H1 (cell line): ENCODE data around the gene NR2E1. TPM values are rescaled to one million over a fixed set of nuclear protein-coding genes. Genes with fewer than 3 reads are reported as not detected.

Source experiments
- CTCF ChIA-PET: fragments of 300-600 bp; sonication (Branson Sonifier 250); formaldehyde crosslinking; loops from one replicate; lab custom pipeline; 2021; ENCODE audit not compliant: partially characterized antibody; lab: Charles Lee
- POLR2A ChIA-PET: fragments of 300-600 bp; sonication (Branson Sonifier 250); formaldehyde crosslinking; loops from one replicate; lab custom pipeline; 2021; ENCODE audit warnings: inconsistent platforms; ENCODE audit not compliant: partially characterized antibody; lab: Charles Lee
- DNase-seq, 2 experiments: peaks; one replicate each; pipeline versions ENCODE4 v3.0.0 to v3.0.0-alpha.2; 2010 to 2022; ENCODE audit warnings: low spot score in 2 of 2, low read depth in 1 of 2, mixed read lengths in 1 of 2
- FAIRE-seq: peaks from 2 replicates; lab custom pipeline; 2011; peaks lifted over from hg19 to GRCh38; lab: Jason Lieb, UNC
- H2AFZ ChIP-seq: 2 replicates; pipeline ENCODE4 v1.8.1; 2012; ENCODE audit warnings: low read length, inconsistent platforms
- H2AK5ac ChIP-seq: 2 replicates; pipeline ENCODE4 v1.6.1; 2013; ENCODE audit warnings: low read depth, low read length
- H2BK120ac ChIP-seq: replicated peaks from 2 replicates; pipeline ENCODE3; 2013; ENCODE audit warnings: low read depth, low read length, inconsistent platforms
- H2BK12ac ChIP-seq: 2 replicates; pipeline ENCODE4 v1.6.1; 2013; ENCODE audit warnings: low read depth, low read length
- H2BK15ac ChIP-seq: 2 replicates; pipeline ENCODE4 v1.6.1; 2013; ENCODE audit warnings: low read length
- H2BK20ac ChIP-seq: 2 replicates; pipeline ENCODE4 v1.6.1; 2013; ENCODE audit warnings: low read length
- H2BK5ac ChIP-seq: 2 replicates; pipeline ENCODE4 v1.6.1; 2013; ENCODE audit warnings: low read depth, low read length
- H3K14ac ChIP-seq: 2 replicates; pipeline ENCODE4 v1.6.1; 2013; ENCODE audit warnings: inconsistent platforms; ENCODE audit not compliant: insufficient read length
- H3K18ac ChIP-seq: 2 replicates; pipeline ENCODE4 v1.6.1; 2013; ENCODE audit warnings: low read length; ENCODE audit errors: extremely low read depth
- H3K23ac ChIP-seq: 2 replicates; pipeline ENCODE4 v1.6.1; 2013; ENCODE audit warnings: inconsistent platforms; ENCODE audit not compliant: insufficient read length
- H3K23me2 ChIP-seq: 2 replicates; pipeline ENCODE4 v1.6.1; 2013; ENCODE audit warnings: low read depth, low read length
- H3K27ac ChIP-seq: 2 replicates; pipeline ENCODE4 v1.6.1; 2011; ENCODE audit warnings: low read depth, low read length, inconsistent platforms
- H3K27me3 ChIP-seq, 4 experiments: replicated peaks in 1 of 4; 1 replicate in 1 of 4; 2 replicates in 3 of 4; pipeline versions ENCODE4 v1.6.1 to v1.8.1; 2011 to 2013; ENCODE audit warnings: low read length in 3 of 4, mild to moderate bottlenecking in 3 of 4, inconsistent platforms in 2 of 4, mixed read lengths in 2 of 4, moderate library complexity in 1 of 4; ENCODE audit not compliant: control insufficient read depth in 3 of 4, insufficient read depth in 3 of 4; ENCODE audit errors: extremely low read depth in 1 of 4
- H3K36me3 ChIP-seq, 4 experiments: 2 replicates each; pipeline versions ENCODE4 v1.6.1 to v1.8.1; 2011 to 2013; ENCODE audit warnings: mild to moderate bottlenecking in 4 of 4, low read length in 3 of 4, moderate library complexity in 2 of 4, control low read depth in 1 of 4, inconsistent platforms in 1 of 4; ENCODE audit not compliant: insufficient read depth in 4 of 4, control insufficient read depth in 2 of 4
- H3K4ac ChIP-seq: replicated peaks from 2 replicates; pipeline ENCODE3; 2013; ENCODE audit warnings: low read length, low read depth, mixed read lengths, inconsistent platforms; ENCODE audit not compliant: insufficient read length
- H3K4me1 ChIP-seq, 4 experiments: replicated peaks in 1 of 4; 1 replicate in 1 of 4; 2 replicates in 3 of 4; pipeline versions ENCODE4 v1.6.1 to v1.8.1; 2011 to 2013; ENCODE audit warnings: low read length in 3 of 4, inconsistent platforms in 2 of 4, mixed read lengths in 1 of 4; ENCODE audit not compliant: insufficient read depth in 4 of 4, control insufficient read depth in 3 of 4
- H3K4me2 ChIP-seq, 2 experiments: 2 replicates each; pipeline versions ENCODE4 v1.6.1 to v1.8.1; 2011 to 2013; ENCODE audit warnings: low read depth in 2 of 2, low read length in 2 of 2, control low read depth in 1 of 2, inconsistent platforms in 1 of 2, mild to moderate bottlenecking in 1 of 2; ENCODE audit not compliant: insufficient read depth in 1 of 2
- H3K4me3 ChIP-seq, 4 experiments: fragments of 200-600, 300-600 bp in 1 of 4; sonication (generic), shearing (Covaris generic), sonication (Bioruptor Twin) in 1 of 4; 2 replicates each; pipeline versions ENCODE4 v1.5.1 to v1.8.1; 2011 to 2016; ENCODE audit warnings: low read length in 4 of 4, low read depth in 3 of 4, control low read depth in 2 of 4, inconsistent platforms in 2 of 4, mild to moderate bottlenecking in 2 of 4, mixed read lengths in 1 of 4, moderate library complexity in 1 of 4; ENCODE audit not compliant: insufficient read depth in 2 of 4; ENCODE audit errors: extremely low read depth in 1 of 4
- H3K56ac ChIP-seq: replicated peaks from 2 replicates; pipeline ENCODE3; 2013; ENCODE audit warnings: low read depth, mild to moderate bottlenecking, mixed read lengths, low read length, inconsistent platforms; ENCODE audit not compliant: insufficient read length
- H3K79me1 ChIP-seq: 2 replicates; pipeline ENCODE4 v1.6.1; 2013; ENCODE audit warnings: low read depth, low read length, control low read depth
- H3K79me2 ChIP-seq, 2 experiments: 2 replicates each; pipeline versions ENCODE4 v1.6.1 to v1.8.1; 2012 to 2013; ENCODE audit warnings: low read length in 2 of 2, mild to moderate bottlenecking in 2 of 2, inconsistent platforms in 1 of 2; ENCODE audit not compliant: insufficient read depth in 2 of 2, control insufficient read depth in 1 of 2
- H3K9ac ChIP-seq, 4 experiments: replicated peaks in 1 of 4; 1 replicate in 1 of 4; 2 replicates in 3 of 4; pipeline versions ENCODE4 v1.6.1 to v1.8.1; 2011 to 2013; ENCODE audit warnings: low read depth in 3 of 4, low read length in 3 of 4, control low read depth in 2 of 4, mild to moderate bottlenecking in 2 of 4, moderate library complexity in 2 of 4, inconsistent platforms in 1 of 4; ENCODE audit errors: extremely low read depth in 1 of 4
- H3K9me3 ChIP-seq, 2 experiments: 2 replicates each; pipeline versions ENCODE4 v1.6.1 to v1.8.1; 2012 to 2013; ENCODE audit warnings: mild to moderate bottlenecking in 2 of 2, moderate library complexity in 2 of 2, control low read depth in 1 of 2, inconsistent platforms in 1 of 2, low read depth in 1 of 2, low read length in 1 of 2, mixed read lengths in 1 of 2; ENCODE audit not compliant: insufficient read depth in 2 of 2
- H4K20me1 ChIP-seq, 2 experiments: replicated peaks in 1 of 2; 2 replicates each; pipeline versions ENCODE3 to v1.8.1; 2011 to 2013; ENCODE audit warnings: inconsistent platforms in 2 of 2, low read length in 2 of 2, mild to moderate bottlenecking in 1 of 2; ENCODE audit not compliant: insufficient read depth in 2 of 2, control insufficient read depth in 1 of 2
- H4K5ac ChIP-seq: 2 replicates; pipeline ENCODE4 v1.6.1; 2013; ENCODE audit warnings: low read length, low read depth, mixed read lengths, inconsistent platforms; ENCODE audit not compliant: insufficient read length
- H4K8ac ChIP-seq: 2 replicates; pipeline ENCODE4 v1.8.0; 2013; ENCODE audit warnings: mild to moderate bottlenecking, moderate library complexity, low read length, inconsistent platforms; ENCODE audit not compliant: insufficient read depth; ENCODE audit errors: extremely low read depth
- H4K91ac ChIP-seq: replicated peaks from 2 replicates; pipeline ENCODE3; 2013; ENCODE audit warnings: low read length, mixed read lengths, inconsistent platforms; ENCODE audit not compliant: insufficient read length
- ASH2L ChIP-seq: fragments of 200-600, 300-600 bp; sonication (generic); IDR thresholded peaks from one replicate; pipeline ENCODE4 v1.7.1; 2017; ENCODE audit warnings: low read length
- CEBPB ChIP-seq: IDR thresholded peaks from 2 replicates; pipeline ENCODE4 v1.6.1; 2012; ENCODE audit warnings: low read depth, low read length
- CHD1 ChIP-seq: IDR thresholded peaks from 2 replicates; pipeline ENCODE4 v1.6.1; 2012; ENCODE audit warnings: low read depth, low read length, improper control_type of control experiment
- CHD2 ChIP-seq: IDR thresholded peaks from 2 replicates; pipeline ENCODE4 v1.6.1; 2012; ENCODE audit warnings: low read length, improper control_type of control experiment
- E2F6 ChIP-seq: IDR thresholded peaks from 2 replicates; pipeline ENCODE4 v1.6.1; 2012; ENCODE audit warnings: inconsistent platforms
- JUN ChIP-seq: IDR thresholded peaks from 2 replicates; pipeline ENCODE4 v1.6.1; 2011; ENCODE audit warnings: low read depth, mild to moderate bottlenecking, improper control_type of control experiment, low read length
- KDM5A ChIP-seq: fragments of 200-600 bp; IDR thresholded peaks from 2 replicates; pipeline ENCODE4 v1.7.1; 2012; ENCODE audit warnings: mild to moderate bottlenecking, low read length, inconsistent platforms, mixed read lengths
- NANOG ChIP-seq: IDR thresholded peaks from 2 replicates; pipeline ENCODE4 v1.6.1; 2011; ENCODE audit warnings: low read length, low read depth, mild to moderate bottlenecking, inconsistent platforms; ENCODE audit not compliant: insufficient read depth, poor library complexity, severe bottlenecking
- NRF1 ChIP-seq: IDR thresholded peaks from 2 replicates; pipeline ENCODE4 v1.6.1; 2011; ENCODE audit warnings: mild to moderate bottlenecking, low read depth, low read length, improper control_type of control experiment
- RAD21 ChIP-seq, 2 experiments: IDR thresholded peaks in 1 of 2; conservative IDR thresholded peaks in 1 of 2; 2 replicates each; pipeline ENCODE4 v1.6.1; 2011; ENCODE audit warnings: low read depth in 2 of 2, low read length in 2 of 2, improper control_type of control experiment in 1 of 2, inconsistent platforms in 1 of 2, mild to moderate bottlenecking in 1 of 2, moderate library complexity in 1 of 2
- SIX5 ChIP-seq: IDR thresholded peaks from 2 replicates; pipeline ENCODE4 v1.6.1; 2011; ENCODE audit warnings: mild to moderate bottlenecking, low read depth, low read length
- YY1 ChIP-seq: IDR thresholded peaks from 2 replicates; pipeline ENCODE4 v1.6.1; 2011; ENCODE audit warnings: low read depth, mild to moderate bottlenecking, low read length
- WGBS, 2 experiments: shearing (Covaris generic) in 1 of 2; methylation state at CpG; one replicate each; pipeline versions ENCODE4 v1.1.6 to v1.1.7; 2013 to 2015; ENCODE audit warnings: low lambda C conversion rate in 2 of 2, mixed read lengths in 2 of 2, inconsistent platforms in 1 of 2, low coverage in 1 of 2, missing lambda C conversion rate in 1 of 2; ENCODE audit not compliant: insufficient replicate concordance in 2 of 2, insufficient coverage in 1 of 2, insufficient read length in 1 of 2; ENCODE audit errors: extremely low coverage in 1 of 2, missing lambda C conversion rate in 1 of 2; 5-methylcytosine and 5-hydroxymethylcytosine counted together
- polyA plus RNA-seq, 7 experiments: library from polyadenylated mRNA; depleted of rRNA in 3 of 7; stranded (reverse) in 5 of 7; unstranded in 2 of 7; fragments of >200 nt in 5 of 7; fragments of 200-250 nt in 2 of 7; gene quantifications; 1 replicate in 5 of 7; 2 replicates in 1 of 7; 4 replicates in 1 of 7; pipeline versions ENCODE4 v1.2.1 to v1.2.3, GENCODE V29; 2011 to 2013; ENCODE audit warnings: missing spikeins in 2 of 7, mixed read lengths in 2 of 7
- total RNA-seq: library from RNA; stranded (reverse); fragmentation: NEBNext Ultra II Directional; extraction: Animal tissue kit (Norgen Biotek cat#: 25700); gene quantifications from 2 replicates; pipeline ENCODE4 v1.2.1, GENCODE V29; 2021
- TF ChIP-seq, protein P1 (sequence below): IDR thresholded peaks from 2 replicates; pipeline ENCODE4 v1.6.1; 2011; ENCODE audit warnings: low read length, improper control_type of control experiment

NR2E1 gene
- total and polyA plus RNA-seq, 2 of the 8 experiments (the other 6 are each of a cell fraction or from before 2014, with no cell fraction given): not detected

DNA sequence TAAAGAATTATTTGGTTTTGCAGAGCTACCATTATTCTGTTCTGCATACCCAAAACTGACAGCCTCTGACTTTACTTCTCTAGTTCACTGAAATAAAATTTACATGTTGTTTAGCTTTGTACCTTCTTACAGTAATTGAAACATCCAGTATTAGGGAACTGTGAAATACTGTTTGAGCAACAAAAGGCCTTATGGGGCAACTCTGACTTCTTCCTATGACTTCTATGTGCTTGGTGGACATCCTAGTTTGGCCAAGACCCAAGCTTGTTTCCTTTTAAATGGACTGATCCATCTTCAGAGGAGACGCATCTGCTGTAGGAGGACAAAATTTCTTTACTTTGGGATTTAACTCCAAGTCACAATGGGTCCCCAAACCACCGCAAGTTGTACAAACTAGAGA is 44.7 kb downstream of the NR2E1 start:
- DNase-seq: no peak
- Histone ChIP-seq H3K23me2 (no peaks in the 10 kb centered on the region; the same call in 1 of the 2 replicates), H3K27me3 (no peaks in the 10 kb centered on the region), H3K79me1 (no peaks in the 10 kb centered on the region), H3K14ac (no peak overlapping the region), H3K79me2 (no peaks in the 10 kb centered on the region), H2BK15ac (no peak overlapping the region), H3K9me3 (no peaks in the 10 kb centered on the region), H3K23ac (no peak overlapping the region), H2BK120ac (no peak overlapping the region), H2BK5ac (no peak overlapping the region), H4K8ac (no peak overlapping the region), H2AFZ (no peak overlapping the region), H2AK5ac (no peak overlapping the region), H3K36me3 (peaks cover 0 to 2% (median 0%) of the 10 kb centered on the region in 4 experiments; a peak in 1 of 8 replicates), H3K18ac (no peak overlapping the region), H3K4me2 (no peak overlapping the region), H2BK12ac (no peak overlapping the region), H2BK20ac (no peak overlapping the region), H3K4me1 (no peaks in the 10 kb centered on the region), H4K20me1 (no peaks in the 10 kb centered on the region), H4K5ac (no peak overlapping the region), H3K4me3 (no peak overlapping the region), H3K9ac (no peak overlapping the region), H4K91ac (no peak overlapping the region), H3K27ac (no peak overlapping the region), H3K4ac (no peak overlapping the region), H3K56ac (no peak overlapping the region)
- WGBS, 2 experiments: 96% methylated on average over 2 of the region's 2 CpGs; no CpG with 5 or more reads in 1 of the 2 experiments
- CTCF ChIA-PET: interaction anchor here (0.7 to 1.0 kb wide), 3 partner anchors 17 to 282 kb away, joined by 3 read pairs; no protein-coding TSS in a partner anchor
- POLR2A ChIA-PET: no interaction called here
- no peak for FAIRE-seq
- TF ChIP-seq CEBPB (no peak), JUN (no peak), ASH2L (no peak), KDM5A (no peak), E2F6 (no peak), NRF1 (no peak), RAD21 (IDR thresholded peaks at IDR 0.05 in 1 of 2, conservative IDR thresholded peaks at IDR 0.05 in 1 of 2; ENCODE audit: low read depth in 2 of 2, low read length in 2 of 2) (no peak), NANOG (no peak), YY1 (no peak), CHD2 (no peak), CHD1 (no peak), SIX5 (no peak)
- TF ChIP-seq, protein P1, sequence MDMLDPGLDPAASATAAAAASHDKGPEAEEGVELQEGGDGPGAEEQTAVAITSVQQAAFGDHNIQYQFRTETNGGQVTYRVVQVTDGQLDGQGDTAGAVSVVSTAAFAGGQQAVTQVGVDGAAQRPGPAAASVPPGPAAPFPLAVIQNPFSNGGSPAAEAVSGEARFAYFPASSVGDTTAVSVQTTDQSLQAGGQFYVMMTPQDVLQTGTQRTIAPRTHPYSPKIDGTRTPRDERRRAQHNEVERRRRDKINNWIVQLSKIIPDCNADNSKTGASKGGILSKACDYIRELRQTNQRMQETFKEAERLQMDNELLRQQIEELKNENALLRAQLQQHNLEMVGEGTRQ: no peak
